ENCODE data around the gene SLC18B1. TPM values are rescaled to one million over a fixed set of nuclear protein-coding genes. Genes with fewer than 3 reads are reported as not detected.

Gene SLC18B1
- total RNA-seq, 2 donors from 2014 or later: 5.4 to 7.7 TPM

DNA sequence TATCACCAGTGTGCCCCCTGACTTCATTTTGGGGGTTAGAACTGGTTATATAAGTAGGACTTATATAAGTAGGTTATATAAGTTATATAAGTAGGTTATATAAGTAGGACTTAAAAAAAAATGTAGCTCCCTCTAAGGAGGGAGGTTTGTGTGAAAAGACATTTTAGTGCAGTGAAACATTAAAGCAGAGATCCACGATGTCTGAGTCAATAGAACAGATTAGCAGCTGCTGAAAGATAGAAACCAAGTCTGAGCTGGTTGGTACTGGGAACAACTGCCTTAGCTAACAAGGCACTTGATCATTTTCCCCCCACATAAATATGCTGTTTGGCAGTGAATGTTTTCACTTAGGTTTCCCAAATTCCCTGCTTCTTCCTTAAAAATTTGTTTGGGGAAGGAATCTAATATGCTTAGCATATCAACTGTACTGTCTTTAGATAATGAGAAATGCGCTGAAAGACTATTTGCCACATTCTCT is 13.9 kb upstream of the SLC18B1 start:
- intact Hi-C loops (cut with DNase I): loop anchor here (10.0 kb wide), 1 partner anchor 1083 kb away; no protein-coding TSS in a partner anchor
- Histone ChIP-seq H3K4me3 (peak overlapping the region; percentile 72 to 77), H3K4me1 (replicated peaks) (peaks cover 11% of the 10 kb centered on the region), H3K27ac (peak overlapping the region; percentile 88 to 89), H3K9me3 (no peaks in the 10 kb centered on the region), H3K36me3 (no peaks in the 10 kb centered on the region), H3K27me3 (replicated peaks; ENCODE audit: insufficient read depth) (no peaks in the 10 kb centered on the region)
- no peak for DNase-seq (ENCODE audit: low spot score)
- WGBS: 23% methylated on average over 2 of the region's 2 CpGs
- no peak for TF ChIP-seq POLR2A (IDR thresholded peaks at IDR 0.05)
- peak; percentile 15 for TF ChIP-seq POLR2AphosphoS5 (IDR thresholded peaks at IDR 0.05)

DNA sequence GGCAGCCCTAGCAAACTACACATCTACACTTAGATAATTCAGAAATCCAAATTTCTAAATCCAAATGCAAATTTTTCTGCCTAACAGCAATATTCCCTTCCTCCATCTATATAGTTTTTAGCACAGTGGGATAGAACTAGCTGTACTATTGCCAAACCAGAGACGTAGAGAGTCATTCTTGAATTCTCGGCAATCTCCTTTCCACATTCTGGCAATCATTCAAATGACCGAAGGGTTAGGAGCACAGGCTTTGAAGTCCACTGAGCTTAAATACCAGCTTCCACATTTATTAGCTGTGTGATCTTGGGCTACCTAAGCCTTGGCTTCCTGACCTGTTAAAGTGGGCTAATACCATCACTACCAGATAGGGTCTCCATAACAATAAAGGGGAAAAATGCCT is 12.8 kb upstream of the SLC18B1 start:
- Histone ChIP-seq H3K27me3 (replicated peaks; ENCODE audit: insufficient read depth) (no peaks in the 10 kb centered on the region), H3K4me1 (replicated peaks) (peaks cover 4% of the 10 kb centered on the region), H3K4me3 (no peak overlapping the region), H3K36me3 (no peaks in the 10 kb centered on the region), H3K9me3 (no peaks in the 10 kb centered on the region), H3K27ac (no peak overlapping the region)
- DNase-seq (ENCODE audit: low spot score): no peak
- intact Hi-C loops (cut with DNase I): loop anchor here (10.0 kb wide), 1 partner anchor 1084 kb away; no protein-coding TSS in a partner anchor
- 65% methylated on average over 3 of the region's 3 CpGs for WGBS
- no peak for TF ChIP-seq POLR2AphosphoS5 (IDR thresholded peaks at IDR 0.05)

- no peaks in the 10 kb centered on the region for H3K9me3 ChIP-seq
- H3K27me3 ChIP-seq (replicated peaks; ENCODE audit: insufficient read depth): no peaks in the 10 kb centered on the region
- DNase-seq (ENCODE audit: low spot score): no peak
- intact Hi-C loops (cut with DNase I): no loop called here
- H3K36me3 ChIP-seq: no peaks in the 10 kb centered on the region
- no peak overlapping the region for H3K27ac ChIP-seq
- 38% methylated on average over 2 of the region's 2 CpGs for WGBS
- no peak overlapping the region for H3K4me3 ChIP-seq
- no peaks in the 10 kb centered on the region for H3K4me1 ChIP-seq (replicated peaks)
- no peak for TF ChIP-seq POLR2A (IDR thresholded peaks at IDR 0.05)
- no peak for TF ChIP-seq POLR2AphosphoS5 (IDR thresholded peaks at IDR 0.05)
- no peak for TF ChIP-seq CTCF (IDR thresholded peaks at IDR 0.05)
These were observed 7.1 kb upstream of the SLC18B1 start for GRCh38 chr6:132805548-132805947.

DNA sequence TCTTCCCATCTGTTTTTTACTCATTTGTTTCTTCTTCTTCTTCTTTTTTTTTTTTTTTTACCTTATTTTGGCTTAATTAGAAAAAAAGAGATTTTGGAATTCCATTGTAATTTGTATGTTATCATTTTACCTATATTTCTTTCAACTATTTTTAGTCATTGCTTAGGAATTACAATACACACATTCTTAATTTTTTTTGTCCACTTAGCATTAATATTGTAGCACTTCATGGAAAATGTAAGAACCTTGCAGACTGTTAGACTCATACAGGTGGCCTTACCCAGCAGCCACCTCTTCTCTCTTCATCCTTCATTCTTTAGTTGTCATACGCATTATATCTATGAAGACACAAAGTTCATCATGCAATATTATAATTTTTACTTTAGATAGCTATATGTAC is 5.8 kb upstream of the SLC18B1 start:
- no peaks in the 10 kb centered on the region for H3K4me1 ChIP-seq (replicated peaks)
- no peaks in the 10 kb centered on the region for H3K36me3 ChIP-seq
- no peak overlapping the region for H3K27ac ChIP-seq
- no peak overlapping the region for H3K4me3 ChIP-seq
- H3K9me3 ChIP-seq: no peaks in the 10 kb centered on the region
- DNase-seq (ENCODE audit: low spot score): no peak
- no peak for TF ChIP-seq POLR2A (IDR thresholded peaks at IDR 0.05)
- TF ChIP-seq CTCF (IDR thresholded peaks at IDR 0.05): no peak
- no peak for TF ChIP-seq POLR2AphosphoS5 (IDR thresholded peaks at IDR 0.05)
- intact Hi-C loops (cut with DNase I): no loop called here
- WGBS: 98% methylated on average over 1 of the region's 1 CpG
- no peaks in the 10 kb centered on the region for H3K27me3 ChIP-seq (replicated peaks; ENCODE audit: insufficient read depth)

- no peaks in the 10 kb centered on the region for H3K27me3 ChIP-seq (replicated peaks; ENCODE audit: insufficient read depth)
- no peak overlapping the region for H3K27ac ChIP-seq
- TF ChIP-seq CTCF (IDR thresholded peaks at IDR 0.05): no peak
- TF ChIP-seq POLR2AphosphoS5 (IDR thresholded peaks at IDR 0.05): no peak
- no peak for TF ChIP-seq POLR2A (IDR thresholded peaks at IDR 0.05)
- DNase-seq (ENCODE audit: low spot score): no peak
- H3K36me3 ChIP-seq: no peaks in the 10 kb centered on the region
- no peaks in the 10 kb centered on the region for H3K9me3 ChIP-seq
- no peaks in the 10 kb centered on the region for H3K4me1 ChIP-seq (replicated peaks)
- H3K4me3 ChIP-seq: no peak overlapping the region
- WGBS: 95% methylated on average over 1 of the region's 1 CpG
- intact Hi-C loops (cut with DNase I): no loop called here
These were observed 2.2 kb upstream of the SLC18B1 start for GRCh38 chr6:132800656-132801055.

DNA sequence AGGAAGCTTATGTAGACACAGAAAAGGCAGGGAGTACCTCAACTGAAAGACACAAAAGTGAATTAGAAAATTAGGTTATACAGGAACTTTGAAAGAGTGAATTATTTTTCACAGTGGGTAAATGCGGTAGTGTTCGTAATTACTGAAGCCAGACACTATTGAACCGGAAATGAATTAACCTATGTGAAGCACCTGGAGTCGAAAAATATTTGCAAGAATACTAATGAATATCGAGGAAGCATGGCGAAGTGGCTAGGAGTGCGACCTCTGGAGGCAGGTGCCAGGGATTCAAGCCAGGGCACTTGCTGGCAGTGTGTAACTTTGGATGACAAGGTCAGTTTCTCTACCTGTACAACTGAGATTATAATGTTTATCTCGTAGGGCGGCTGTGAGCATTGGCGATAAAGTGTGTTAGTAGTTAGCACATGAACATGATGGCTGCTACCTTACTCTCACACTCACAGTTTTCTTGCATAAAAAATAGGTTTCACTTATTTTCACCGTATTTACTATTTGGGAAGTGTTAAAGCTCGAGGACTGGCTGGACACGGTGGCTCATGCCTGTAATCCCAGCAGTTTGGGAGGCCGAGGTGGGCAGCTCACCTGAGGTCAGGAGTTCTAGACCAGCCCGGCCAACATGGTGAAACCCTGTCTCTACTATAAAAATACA is 567 bp upstream of the SLC18B1 start:
- Histone ChIP-seq H3K36me3 (no peaks in the 10 kb centered on the region), H3K27ac (no peak overlapping the region), H3K9me3 (no peaks in the 10 kb centered on the region), H3K27me3 (replicated peaks; ENCODE audit: insufficient read depth) (no peaks in the 10 kb centered on the region), H3K4me1 (replicated peaks) (no peaks in the 10 kb centered on the region), H3K4me3 (peak overlapping the region; percentile 56 to 59)
- WGBS: 19% methylated on average over 15 of the region's 15 CpGs
- TF ChIP-seq CTCF (IDR thresholded peaks at IDR 0.05) (peak; percentile 43 to 60 (median 48)), POLR2A (IDR thresholded peaks at IDR 0.05) (no peak), POLR2AphosphoS5 (IDR thresholded peaks at IDR 0.05) (peak; percentile 50)
- intact Hi-C loops (cut with DNase I): loop anchor here (10.0 kb wide), 2 partner anchors 124 to 264 kb away; partner anchors contain the start of gene TAAR9
- DNase-seq (ENCODE audit: low spot score): peak; percentile 64

Measured in prostate gland (tissue), 2 donors.